NCI-H1694 (cell line): Measurements from ENCODE around the gene EEF2K.
"Not testable (repeated sequence)": the region's sequence is repeated elsewhere in the genome, so short reads cannot be mapped to it uniquely, and the experiment has no call there.

Experiments used
- DNase-seq: peaks from one replicate; lab custom pipeline; 2025; lab: John Stamatoyannopoulos, UW

The EEF2K gene

DNA sequence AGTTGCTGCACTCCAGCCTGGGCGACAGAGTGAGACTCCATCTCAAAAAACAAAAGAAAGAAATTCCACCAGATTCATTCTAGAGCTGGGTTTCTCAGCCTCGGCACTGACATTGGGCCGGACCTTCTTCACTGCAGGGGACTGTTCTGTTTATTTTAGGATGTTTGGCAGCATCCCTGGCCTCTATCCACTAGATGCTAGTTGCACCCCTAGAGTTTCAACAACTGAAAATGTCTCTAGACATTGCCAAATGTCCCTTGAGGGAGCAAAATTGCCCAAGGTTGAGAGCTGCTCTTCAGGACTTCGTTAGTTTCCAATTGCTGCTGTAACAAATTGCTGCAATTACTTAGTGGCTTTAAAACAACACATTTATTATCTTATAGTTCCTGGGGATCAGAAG, 7.2 kb downstream of the EEF2K start:
- DNase-seq, result no peak

DNA sequence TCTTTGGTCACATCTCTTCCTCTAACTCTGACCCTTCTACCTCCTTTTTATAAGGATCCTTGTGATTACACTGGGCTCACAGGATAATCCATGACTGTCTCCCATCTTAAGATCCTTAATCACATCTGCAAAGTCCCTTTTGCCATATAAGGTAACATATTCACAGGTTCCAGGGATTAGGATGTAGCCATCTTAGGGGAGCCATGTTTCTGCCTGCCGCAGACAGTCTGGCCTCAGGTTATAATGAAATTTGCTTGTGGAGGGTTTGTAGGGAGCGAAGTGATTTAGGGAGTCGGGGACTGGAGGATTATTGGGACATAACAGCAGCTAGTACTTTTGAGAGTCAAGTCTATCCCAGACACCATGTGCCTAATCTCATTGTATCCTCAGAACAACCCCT, 7.7 kb downstream of the EEF2K start:
- DNase-seq, result no peak

DNA sequence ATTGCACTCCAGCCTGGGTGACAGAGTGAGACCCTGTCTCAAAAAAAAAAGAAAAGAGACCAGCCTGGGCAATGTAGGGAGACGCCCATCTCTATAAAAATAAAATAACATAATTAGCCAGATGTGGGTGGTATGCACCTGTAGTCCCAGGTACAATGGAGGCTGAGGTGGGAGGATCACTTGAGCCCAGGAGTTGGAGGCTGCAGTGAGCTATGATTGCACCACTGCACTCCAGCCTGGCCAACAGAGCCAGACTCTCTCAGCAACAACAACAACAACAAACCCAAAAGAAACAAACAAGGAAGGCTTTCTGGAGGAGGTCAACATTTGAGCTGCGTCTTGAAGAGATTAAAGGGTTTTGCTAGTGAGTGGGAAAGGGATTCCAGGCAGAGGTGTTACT, 8.3 kb downstream of the EEF2K start:
- DNase-seq, result no peak

DNA sequence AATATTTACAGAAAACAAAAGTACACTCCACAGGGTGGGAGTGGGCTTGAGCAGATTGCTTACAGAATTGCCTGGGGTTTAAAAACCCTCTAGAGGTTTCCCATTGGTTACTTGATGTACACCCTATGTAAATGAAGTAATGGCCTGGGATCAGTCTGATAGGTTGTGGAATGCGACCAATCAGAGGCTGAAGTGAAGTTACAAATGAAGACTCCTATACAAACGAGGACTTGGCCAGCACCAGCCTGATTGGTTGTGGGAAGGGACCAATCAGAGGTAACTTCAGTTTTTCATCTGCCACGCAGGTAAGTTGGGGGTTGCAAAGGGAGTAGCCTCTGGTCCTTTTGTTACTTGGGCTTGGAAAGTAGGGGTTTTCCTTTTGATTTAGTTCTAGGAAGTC, 8.8 kb downstream of the EEF2K start:
- DNase-seq, result no peak

DNA sequence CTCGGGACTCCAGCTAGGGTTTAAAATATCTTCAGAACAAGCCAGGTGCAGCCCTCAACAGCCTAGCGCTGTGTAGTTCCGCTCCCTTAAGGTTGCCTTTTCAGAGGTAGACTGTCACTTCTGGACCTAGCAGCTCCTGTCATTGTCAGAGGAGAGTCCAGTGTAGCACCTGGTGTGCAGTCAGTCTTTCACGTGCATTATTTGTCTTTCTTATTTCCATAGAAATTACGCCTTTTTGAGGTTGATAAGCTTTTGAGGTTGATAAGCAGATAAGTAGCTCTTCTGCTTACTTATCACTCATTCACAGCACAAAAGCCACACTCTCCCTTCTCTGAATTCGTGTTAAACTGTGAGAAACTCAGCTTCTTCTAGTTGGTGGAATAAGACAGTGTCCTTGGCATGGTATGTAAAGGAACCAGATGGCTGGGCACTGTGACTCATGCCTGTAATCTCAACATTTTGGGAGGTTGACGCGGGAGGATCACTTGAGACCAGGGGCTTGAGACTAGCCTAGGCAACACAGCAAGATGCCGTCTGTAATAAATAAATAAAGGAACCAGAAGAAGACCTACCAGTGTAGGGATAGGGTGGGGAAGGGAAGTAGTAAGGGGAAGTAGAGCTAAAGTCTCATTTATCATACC, 10.2 kb downstream of the EEF2K start:
- DNase-seq, result no peak

DNA sequence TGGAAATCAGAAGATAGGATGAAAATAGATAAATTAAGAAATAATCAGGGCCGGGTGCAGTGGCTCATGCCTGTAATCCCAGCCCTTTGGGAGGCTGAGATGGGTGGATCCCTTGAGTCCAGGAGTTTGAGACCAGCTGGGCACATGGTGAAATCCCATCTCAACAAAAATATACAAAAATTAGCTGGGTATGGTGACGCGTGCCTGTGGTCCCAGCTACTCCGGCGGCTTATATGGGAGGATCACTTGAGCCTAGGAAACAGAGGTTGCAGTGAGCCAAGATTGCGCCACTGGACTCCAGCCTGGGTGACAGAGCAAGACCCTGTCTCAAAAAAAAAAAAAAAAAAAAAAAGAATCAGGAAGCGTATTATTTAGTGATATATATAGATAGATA, 10.8 kb downstream of the EEF2K start:
- DNase-seq, result not testable (repeated sequence)

DNA sequence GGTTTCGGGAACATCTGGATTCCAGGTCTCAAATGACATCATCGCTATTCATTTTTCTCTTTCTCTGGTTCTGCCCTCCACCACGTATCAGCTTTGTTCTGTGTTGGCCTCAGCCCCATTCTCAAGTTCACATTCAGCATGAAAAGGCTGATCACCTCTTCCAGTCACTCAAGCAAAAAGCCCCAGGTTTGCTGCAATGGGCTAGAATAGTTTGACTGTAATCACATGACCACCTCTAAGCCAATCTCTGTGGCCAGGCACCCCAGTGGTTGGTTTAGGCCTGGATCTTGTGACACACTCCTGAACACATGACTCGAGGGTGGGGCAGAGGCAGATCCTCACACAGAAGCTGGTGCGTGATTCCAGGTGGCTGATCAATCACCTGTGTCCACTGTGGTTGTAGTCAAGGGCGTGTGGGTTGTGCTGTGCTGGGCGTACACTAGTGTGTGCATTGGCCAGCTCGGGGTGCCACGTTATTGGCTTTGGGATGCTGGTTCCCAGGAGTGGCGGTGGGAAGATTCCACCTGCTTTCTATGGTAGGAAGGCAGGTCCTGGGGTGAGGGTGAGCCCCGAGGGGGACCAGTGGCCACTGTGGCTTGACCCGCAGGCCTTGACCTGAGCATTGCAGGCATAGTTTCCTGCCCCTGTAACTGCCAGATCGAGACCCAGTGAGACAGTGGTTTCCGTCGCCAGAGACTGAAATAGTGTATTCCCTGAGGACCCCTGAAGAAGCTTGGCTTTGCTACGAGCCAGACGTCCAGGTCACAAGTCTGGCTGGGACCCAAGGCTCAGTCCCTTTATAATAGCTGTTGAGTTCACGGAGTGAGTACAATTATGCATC, 12.0 kb downstream of the EEF2K start:
- no peak for DNase-seq

DNA sequence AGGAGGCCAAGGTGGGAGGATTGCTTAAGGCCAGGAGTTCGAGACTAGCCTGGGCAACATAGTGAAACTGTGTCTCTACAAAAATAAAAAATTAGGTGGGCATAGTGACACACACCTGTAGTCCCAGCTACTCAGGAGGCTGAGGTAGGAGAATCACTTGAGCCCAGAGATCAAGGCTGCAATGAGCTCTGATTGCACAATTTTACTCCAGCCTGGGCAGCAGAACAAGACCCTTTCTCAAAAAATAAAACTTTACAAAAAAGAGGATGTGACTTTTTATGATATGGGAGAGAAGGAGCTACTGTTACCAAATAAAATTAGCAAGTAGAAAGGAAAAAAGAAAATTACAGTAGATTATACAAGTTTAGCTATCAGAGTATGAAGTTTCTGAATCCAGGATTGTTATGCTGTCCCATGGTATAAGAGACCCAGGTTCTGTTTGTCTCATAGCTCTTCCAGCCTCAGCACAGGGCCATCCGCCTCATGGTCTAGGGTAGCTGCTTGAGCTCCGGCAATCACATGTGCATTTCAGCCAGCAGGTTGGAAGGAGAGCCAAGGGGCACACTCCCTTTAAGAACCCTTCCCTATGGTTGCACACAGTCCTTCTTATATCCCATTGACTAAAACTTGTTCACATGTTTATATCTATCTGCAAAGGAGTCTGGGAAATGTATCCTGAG, 13.5 kb downstream of the EEF2K start:
- DNase-seq, result no peak

DNA sequence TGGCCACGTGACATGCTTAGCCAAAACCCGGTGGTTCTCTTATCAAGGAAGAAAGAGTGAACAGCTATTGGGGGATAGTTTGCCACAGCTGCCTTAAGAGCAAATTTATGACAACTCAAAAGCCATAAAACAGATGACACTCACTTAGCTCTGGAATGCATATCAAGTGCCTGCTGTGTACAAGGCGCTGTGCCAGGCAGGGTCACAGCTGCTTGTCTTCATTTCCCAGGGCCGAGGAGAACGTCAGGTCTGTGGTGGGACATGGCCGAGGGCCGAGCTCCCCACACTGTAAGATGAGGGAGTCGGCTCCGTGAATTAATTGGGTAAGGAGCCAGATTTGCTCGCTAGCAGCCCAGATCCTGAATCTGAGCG, 14.0 kb downstream of the EEF2K start:
- DNase-seq, result no peak

DNA sequence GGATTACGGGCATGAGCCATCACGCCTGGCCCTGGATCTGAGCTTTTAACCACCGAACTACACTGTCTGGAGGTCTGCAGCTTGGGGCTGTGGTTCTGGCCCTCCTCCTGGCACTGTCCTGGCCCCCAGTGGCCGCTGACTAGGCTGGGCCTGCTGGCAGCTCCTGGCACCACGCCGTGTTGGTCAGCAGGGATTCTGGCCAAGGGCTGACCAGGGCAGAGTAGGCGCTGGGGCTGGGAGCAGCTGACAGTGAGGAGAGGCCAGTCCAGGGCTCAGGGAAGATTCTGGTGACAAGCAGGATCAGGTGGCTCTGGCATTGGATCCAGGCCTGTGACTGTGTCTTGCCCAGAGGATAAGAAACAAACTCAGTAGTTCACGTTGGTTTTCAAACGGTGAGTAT, 14.6 kb downstream of the EEF2K start:
- no peak for DNase-seq

DNA sequence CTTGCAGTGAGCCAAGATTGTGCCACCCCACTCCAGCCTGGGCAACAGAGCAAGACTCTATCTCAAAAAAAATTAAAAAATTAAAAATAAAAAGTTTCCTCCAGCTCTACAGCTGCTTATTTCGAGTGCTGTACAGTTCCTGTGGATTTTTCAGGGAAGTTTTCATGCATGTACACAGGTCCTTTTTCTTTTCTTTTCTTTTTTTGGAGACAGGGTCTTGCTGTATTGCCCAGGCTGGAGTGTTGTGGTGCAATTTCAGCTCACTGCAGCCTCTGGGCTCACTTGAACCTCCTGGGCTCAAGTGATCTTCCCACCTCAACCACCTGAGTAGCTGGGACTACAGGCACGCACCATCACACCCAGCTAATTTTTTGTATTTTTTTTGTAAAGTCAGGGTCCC, 15.9 kb downstream of the EEF2K start:
- DNase-seq, result no peak

DNA sequence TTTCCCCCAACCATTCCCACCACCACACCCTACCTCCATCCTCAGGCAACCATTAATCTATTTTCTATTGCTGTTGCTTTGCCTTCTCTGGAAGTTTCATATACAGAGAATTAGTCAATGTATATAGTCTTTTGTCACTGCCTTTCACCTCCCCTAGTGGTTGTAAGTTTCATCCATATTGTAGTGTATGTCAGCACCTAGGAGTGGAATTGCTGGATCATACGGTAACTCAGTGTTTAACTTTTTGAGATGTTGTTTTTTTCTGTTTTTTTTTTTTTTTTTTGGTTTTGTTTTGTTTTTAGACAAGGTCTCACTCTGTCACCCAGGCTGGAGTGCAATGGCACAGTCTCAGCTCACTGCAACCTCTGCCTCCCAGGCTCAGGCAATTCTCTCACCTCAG, 16.9 kb downstream of the EEF2K start:
- DNase-seq, result no peak

DNA sequence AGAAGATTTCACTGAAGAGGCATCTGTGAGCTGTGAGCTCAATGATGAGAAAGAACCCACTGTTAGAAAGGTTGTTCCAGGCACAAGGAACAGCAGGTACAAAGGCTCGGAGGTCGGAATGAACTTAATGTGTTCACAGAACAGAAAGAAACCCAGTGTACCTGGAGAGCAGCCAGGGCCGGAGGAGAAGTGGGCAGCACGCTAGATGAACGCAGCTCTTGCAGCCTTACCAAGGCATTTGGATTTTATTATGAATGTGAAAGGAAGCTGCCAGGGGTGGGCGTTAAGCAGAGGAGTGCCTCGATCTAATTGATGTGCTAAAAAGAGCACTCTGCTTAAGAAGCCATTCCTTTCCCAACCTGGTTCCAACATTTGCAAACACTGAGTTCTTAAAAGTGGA, 19.0 kb downstream of the EEF2K start:
- DNase-seq, result no peak

DNA sequence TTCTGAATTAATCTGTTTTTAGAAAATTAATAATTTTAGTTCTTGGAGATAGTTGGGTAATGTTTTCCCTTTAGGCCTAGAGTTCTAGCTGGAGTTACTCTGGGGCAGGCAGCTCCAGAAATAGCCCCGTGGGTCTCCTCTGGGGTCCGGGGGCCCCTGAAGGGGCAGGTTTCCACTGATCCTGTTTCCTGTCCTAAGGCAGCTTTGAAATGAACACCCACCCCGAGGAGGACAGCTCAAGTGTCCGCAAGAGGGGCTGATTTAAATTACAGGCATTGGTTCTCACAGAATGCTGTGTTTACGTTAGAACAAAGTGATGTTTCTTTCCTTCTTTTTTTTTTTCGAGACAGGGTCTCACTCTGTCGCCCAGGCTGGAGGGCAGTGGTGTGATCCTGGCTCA, 23.8 kb downstream of the EEF2K start:
- DNase-seq, result no peak

DNA sequence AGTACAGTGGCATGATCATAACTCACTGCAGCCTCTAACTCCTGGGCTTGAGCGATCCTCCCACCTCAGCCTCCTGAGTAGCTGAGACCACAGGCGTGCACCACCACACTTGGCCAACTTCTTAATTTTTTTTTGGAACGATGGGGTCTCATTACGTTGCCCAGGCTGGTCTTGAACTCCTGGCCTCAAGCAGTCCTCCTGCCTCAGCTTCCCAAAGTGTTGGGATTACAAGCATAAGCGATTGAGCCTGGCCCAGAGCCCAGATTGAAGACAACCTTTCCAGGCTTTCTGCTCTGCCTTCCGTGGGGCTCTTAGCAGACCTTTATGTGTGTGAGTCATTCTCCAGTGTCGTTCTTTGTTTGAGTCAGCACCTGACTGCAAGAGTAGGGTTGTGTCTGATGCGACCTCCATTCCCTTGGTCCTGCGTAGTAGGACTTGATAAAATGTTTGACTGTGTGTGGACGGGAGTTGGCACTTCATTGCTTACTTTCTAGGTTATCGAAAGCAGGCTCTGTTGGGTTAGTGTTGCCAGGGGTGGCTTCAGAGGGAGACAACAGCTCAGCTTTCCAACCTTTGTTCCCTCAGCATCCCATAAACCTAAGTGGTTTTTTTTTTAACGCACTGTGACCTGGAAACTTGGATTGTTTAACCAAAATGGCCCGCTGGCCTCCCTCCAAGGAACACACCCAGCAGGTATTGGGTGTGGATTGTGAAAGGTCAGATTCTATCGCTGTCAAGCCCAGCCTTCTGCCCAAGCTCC, 26.4 kb downstream of the EEF2K start:
- no peak for DNase-seq

DNA sequence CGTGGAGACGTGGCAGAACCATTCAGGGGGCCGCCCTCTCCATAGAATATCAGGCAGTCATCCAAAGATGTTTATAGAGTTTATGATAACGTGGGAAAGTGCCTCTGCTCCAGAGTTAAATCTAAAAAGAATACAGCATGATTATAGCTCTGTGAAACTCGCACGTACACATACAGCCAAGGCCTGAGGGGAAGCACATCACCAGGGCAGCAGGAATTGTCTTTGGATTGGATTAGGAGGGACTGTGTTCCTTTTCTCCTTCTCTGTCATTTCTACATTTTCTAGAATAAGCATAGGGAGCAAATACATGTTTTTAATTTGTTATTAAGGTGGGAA, 26.9 kb downstream of the EEF2K start:
- DNase-seq, result no peak

DNA sequence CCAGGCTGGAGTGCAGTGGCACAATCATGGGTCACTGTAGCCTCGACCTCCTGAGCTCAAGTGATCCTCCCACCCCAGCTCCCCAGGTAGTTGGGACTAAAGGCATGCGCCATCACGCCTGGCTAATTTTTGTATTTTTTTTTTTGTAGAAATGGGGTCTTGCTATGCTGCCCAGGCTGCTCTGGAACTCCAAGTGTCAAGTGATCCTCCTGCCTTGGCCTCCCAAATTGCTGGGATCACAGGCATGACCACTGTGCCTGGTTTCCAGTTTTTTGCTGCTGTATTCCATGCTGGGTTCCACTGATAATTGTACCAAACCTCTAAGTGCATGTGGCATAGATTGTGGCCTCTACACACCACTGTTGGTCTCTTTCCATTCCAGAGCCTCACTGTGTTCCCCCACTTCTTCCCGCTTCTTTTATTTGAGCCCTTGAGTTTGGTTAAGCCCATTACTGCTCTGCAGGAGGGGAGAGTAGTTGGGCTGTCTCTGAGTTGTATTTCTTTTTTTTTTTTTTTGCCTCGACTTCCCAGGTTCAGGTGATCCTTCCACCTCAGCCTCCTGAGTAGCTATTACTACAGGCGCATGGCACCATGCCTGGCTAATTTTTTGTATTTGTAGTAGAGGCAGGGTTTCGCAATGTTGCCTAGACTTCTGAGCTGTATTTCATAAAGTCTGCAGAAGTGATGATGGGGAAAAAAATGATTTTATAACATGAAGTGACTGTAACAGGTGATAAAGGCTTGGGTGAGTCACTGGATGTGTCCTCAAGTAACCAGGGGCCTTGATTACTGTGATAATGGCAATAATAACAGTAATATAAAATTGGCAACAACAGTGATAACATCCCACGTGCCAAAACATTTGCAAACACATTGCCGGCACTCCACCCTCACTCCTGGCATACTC, 30.0 kb downstream of the EEF2K start:
- no peak for DNase-seq

DNA sequence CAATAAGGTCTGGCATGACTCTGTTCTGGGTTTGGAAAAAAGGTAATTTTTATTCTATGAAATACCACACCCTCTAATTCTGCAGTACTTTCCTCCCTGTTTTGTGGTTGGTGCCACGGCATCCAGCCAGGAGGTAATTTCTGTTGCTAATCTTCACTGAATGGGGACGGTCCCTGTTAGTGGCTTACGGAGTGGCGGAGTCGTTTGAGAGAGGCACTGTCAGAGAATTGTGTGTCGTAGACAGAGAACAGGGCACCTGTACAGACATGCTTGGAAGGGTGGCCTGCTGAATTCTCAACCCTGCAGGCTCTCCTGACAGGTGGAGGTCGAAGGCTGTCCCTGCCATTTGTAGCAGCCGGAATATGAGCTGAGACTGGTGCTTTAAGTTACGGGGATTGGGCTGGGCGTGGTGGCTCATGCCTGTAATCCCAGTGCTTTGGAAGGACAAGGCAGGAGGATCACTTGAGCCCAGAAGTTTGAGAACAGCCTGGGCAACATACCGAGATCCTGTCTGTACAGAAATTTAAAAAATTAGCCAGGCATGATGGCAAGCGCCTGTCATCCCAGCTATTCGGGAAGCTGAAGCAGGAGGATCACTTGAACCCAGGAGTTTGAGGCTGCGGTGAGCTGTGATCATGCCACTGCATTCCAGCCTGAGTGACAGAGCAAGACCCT, 33.2 kb downstream of the EEF2K start:
- no peak for DNase-seq

DNA sequence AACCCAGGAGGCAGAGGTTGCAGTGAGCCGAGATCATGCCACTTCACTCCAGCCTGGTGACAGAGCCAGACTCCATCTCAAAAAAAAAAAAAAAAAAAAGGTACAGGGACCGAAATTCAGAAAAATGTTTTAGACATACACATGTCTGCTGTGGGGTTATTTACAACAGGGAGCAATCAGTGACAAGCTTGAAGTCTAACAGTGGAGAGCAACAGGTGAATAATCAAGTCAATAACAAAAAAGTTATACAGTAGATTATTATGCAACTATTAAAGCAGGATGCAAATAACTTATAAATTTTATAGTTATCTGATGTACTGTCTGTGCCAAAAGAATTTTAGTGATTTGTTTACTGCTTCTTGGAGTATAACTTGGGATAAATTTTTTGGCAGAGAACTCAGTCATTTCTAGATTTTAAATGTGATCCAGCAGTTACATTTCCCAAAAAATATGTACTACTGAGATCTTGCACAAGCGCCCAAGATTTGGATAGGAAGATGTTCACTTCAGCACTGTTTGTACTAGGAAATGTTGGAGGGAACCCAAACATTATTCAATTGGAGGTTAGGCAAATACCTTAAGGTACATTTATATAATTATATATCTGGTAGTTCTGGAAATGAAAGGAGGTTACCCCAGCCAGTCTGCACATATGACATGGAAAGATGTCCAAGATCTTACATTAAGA, 34.1 kb downstream of the EEF2K start:
- no peak for DNase-seq

DNA sequence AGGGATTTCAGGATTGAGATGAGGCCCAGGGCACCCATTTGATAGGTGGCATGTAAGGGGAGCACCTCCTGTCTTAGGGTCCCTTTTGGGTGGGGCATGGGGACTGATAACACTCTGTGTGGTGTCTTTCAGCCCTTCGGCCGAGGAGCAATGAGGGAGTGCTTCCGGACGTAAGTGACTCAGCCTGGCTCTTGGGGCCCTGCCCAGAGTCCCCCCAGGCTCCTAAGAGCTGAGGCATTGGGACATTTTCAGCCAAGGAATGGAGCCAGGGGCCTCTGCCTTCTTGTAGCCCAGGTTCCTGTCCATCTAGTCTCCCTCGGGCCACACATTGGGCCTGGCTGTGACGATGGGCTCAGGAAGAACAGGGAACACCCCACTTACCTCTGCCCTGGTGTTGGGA, 44.4 kb downstream of the EEF2K start:
- no peak for DNase-seq

DNA sequence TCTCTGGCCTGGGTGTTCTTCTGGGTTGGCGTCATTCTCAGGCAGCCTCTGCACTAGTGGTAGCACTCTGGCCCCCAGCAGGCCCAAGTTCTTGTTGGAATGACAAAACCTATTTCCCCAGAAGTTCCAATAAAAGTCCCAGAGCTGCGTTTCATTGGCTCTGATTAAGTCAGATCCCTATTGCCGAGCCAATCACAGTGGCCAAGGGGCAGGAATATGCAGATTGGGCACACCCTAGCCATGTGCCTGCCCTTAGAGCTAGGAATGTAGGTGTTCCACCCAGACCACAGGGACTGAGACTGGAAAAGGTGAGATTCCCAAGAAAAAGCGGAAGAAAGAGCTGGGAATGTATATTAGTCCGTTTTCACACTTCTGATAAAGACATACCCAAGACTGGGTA, 46.2 kb downstream of the EEF2K start:
- DNase-seq, result no peak
